Cardiac fibroblast (primary cell): ENCODE measurements around the gene NME7.
"Not testable (repeated sequence)": the region's sequence is repeated elsewhere in the genome, so short reads cannot be mapped to it uniquely, and the experiment has no call there.

Experiments used
- DNase-seq, 2 donors: peaks; one replicate each; pipeline versions ENCODE4 v3.0.0 to v3.0.0-alpha.2; 2010; ENCODE audit warnings: low read depth in 2 of 2
- H3K4me3 ChIP-seq, 2 donors: replicated peaks in 1 of 2; 1 replicate in 1 of 2; 2 replicates in 1 of 2; pipeline ENCODE4 v1.5.1; 2011; ENCODE audit warnings: low read depth in 2 of 2, low read length in 2 of 2, mild to moderate bottlenecking in 2 of 2, moderate library complexity in 1 of 2
- TF ChIP-seq, protein P1 (sequence below): IDR thresholded peaks from one replicate; pipeline ENCODE4 v1.5.1; 2011; ENCODE audit warnings: low read depth, mild to moderate bottlenecking, low read length, inconsistent platforms

Gene NME7

DNA sequence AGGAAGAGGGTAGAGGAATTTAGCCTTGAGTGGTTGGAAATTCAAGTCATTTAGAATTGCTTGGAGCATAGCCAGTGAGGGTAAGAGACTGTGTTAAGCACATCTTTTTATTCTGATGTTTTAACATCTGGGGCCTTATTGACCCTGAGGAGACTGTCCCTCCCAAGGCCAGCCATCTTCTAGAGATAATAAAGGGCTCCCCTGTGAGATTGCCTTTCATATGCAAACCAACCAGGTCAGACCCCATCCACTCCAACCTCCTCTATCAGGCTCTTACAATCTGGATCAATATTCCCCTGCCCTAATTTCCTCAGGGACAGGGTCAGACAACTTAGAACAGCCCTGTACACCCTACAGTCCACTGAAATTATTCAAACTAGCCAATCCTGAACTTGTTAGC, 167.3 kb downstream of the NME7 start:
- TF ChIP-seq, protein P1, sequence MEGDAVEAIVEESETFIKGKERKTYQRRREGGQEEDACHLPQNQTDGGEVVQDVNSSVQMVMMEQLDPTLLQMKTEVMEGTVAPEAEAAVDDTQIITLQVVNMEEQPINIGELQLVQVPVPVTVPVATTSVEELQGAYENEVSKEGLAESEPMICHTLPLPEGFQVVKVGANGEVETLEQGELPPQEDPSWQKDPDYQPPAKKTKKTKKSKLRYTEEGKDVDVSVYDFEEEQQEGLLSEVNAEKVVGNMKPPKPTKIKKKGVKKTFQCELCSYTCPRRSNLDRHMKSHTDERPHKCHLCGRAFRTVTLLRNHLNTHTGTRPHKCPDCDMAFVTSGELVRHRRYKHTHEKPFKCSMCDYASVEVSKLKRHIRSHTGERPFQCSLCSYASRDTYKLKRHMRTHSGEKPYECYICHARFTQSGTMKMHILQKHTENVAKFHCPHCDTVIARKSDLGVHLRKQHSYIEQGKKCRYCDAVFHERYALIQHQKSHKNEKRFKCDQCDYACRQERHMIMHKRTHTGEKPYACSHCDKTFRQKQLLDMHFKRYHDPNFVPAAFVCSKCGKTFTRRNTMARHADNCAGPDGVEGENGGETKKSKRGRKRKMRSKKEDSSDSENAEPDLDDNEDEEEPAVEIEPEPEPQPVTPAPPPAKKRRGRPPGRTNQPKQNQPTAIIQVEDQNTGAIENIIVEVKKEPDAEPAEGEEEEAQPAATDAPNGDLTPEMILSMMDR: no peak
- DNase-seq: no peak

DNA sequence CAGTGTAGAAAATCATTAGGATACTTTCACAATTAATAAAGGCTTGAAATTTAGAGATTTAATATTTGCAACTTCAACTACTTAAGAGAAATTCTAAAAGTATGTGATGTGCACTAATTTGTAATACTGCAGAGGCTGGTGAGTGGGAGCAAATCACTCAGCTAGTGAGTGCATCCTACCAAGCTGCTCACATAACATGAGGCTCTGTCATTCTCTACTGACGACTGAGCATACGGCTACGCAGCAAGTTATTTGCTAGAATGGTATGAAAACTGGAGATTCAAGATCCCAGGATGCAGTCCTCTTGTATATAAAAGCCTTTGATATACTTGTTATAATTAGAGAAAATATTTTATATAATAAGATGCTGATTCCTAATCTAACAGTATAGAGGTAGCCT, 171.0 kb downstream of the NME7 start:
- TF ChIP-seq, protein P1: no peak
- H3K4me3 ChIP-seq: no peak overlapping the region
- no peak for DNase-seq

More for the DNA sequence above, 167.3 kb downstream of the NME7 start:
- H3K4me3 ChIP-seq: no peak overlapping the region

DNA sequence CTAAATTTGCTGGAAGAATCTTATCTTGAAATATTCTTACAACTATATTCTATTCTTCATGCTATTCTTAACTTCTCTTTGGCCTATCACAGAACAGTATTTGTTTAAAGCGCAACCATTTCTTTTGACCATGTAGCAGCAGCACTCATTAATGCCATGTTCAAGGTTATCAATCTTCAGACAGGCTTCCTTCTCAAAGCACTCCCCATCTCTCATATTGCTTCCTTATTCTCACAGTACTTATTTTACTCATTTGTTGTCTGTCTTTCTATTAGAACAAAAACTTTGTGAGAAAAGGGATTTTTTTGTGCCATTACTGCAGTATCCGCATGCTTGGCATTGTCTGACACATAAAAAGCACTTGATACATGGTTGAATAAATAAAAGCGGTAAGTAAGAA, 171.4 kb downstream of the NME7 start:
- H3K4me3 ChIP-seq: no peak overlapping the region
- TF ChIP-seq, protein P1: no peak
- DNase-seq: no peak

DNA sequence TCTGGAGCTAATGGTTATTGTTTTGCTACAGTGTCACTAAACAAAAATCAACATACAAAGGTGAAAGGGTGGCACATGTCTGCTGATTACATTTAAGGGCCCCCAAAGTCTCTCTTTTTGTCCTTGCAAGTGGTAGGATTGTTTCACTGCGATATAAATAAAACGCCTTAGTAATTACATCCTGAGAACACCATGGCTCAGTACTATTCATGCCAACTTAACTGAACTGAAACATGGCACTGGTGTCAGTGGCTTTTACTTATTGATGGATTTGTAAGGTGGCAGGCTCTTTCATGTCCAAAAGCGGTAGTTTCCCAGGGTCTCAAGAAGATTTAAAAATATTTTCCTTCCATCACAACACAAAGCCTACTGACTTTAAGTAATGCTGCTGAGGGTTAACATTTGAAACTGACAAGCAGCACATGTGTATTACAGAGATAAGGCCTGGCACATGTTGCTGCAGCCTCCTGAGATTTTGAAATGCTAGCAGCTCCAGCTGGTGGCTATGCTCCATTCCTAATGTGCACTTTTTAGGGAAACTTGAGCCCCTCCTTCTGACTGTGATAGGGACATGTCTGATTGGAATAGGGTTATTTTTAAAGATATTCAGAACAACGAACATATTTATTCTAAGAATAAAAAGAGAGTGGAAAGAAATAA, 174.3 kb downstream of the NME7 start:
- peak; percentile 11 to 76 for DNase-seq
- no peak overlapping the region for H3K4me3 ChIP-seq
- TF ChIP-seq, protein P1: no peak

DNA sequence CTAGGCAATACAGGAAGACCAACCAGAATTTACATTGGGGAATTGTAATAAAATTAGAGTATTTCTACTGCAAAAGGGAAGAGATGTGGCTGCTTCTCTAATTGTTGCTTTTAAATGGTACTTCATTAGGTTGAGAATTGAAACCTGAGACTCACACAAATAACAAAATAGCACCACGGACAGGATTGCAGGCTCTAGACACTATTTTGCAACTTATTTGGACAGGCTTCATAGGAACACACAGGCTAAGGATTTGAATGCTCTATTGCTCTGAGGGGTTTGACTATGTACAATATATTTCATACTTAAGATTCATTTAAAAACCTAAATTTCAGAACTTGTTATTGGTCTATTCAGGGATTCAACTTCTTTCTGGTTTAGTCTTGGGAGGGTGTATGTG, 181.5 kb downstream of the NME7 start:
- no peak overlapping the region for H3K4me3 ChIP-seq
- TF ChIP-seq, protein P1: no peak
- DNase-seq: no peak

DNA sequence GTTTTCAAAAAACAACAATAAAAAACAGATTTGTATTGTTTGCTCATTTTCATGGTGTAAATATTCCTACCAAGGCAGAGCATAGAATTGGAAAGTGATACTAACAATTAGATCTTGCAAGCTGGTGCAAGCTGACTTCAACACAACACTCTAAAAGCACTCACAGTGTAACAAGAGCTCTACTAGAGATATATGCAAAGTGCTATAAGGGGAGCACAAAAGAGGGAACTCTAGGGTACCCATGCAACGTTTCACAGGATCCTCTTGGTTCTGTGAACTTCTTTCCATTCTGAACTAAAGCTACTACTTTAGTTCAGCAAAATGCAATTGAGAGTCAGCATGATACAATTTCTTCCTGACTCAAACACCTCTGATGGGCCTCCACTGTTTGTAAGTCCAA, 182.8 kb downstream of the NME7 start:
- DNase-seq: no peak
- TF ChIP-seq, protein P1: no peak
- no peak overlapping the region for H3K4me3 ChIP-seq

DNA sequence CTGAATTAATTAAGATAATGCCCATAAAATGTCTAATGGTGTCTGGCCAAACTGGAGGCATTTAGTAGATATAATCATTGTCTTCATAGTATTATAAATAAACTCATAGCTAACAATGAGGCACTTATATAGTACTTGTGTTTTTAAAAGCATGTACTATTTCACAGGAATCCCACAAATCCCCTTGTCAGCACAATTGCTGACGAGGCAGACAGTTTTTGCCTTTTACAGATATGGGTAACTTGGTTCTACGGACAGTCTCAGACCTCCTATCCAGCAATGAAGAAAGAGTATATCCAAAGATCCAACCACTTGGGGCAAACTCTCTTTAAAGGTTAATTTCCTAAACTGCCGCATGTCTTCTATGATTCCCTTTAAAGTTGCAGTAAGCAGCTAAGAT, 187.4 kb downstream of the NME7 start:
- no peak for DNase-seq
- TF ChIP-seq, protein P1: no peak
- H3K4me3 ChIP-seq: no peak overlapping the region

DNA sequence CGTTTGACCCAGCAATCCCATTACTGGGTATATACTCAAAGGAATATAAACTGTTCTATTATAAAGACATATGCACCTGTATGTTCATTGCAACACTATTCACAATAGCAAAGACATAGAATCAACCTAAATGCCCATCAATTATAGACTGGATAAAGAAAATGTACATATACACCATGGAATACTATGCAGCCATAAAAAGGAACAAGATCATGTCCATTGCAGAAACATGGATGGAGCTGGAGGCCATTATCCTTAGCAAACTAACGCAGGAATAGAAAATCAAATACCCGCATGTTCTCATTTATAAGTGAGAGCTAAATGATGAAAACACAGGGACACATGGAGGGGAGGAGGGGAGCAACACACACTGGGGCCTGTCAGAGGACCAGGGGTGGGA, 188.2 kb downstream of the NME7 start:
- H3K4me3 ChIP-seq, DNase-seq: not testable (repeated sequence)
